GM03348 (cell line): Measurements from ENCODE around the gene DHX40.
"Not testable (repeated sequence)": the region's sequence is repeated elsewhere in the genome, so short reads cannot be mapped to it uniquely, and the experiment has no call there.

ENCODE experiments used
- DNase-seq: peaks from one replicate; pipeline ENCODE4 v3.0.0; 2012; ENCODE audit warnings: low spot score

The DHX40 gene

DNA sequence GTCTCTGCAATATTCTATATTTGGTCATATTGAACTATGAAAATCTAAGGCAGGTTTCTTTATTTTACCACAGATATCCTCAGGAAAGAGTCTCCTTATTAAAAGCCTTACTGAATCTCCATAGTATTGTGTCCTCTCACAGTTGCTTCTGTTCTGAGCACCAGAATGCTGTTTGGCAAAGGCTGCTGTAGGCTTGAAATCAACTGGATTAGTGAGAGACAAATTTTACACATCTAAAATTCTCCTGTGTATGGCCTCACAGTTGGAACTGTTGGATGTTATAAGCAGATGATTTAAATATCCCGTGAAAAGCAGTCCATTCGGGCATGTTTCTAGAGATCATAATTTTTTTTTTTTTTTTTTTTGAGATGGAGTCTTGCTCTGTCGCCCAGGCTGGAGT is 63.8 kb downstream of the DHX40 start:
- DNase-seq: no peak

DNA sequence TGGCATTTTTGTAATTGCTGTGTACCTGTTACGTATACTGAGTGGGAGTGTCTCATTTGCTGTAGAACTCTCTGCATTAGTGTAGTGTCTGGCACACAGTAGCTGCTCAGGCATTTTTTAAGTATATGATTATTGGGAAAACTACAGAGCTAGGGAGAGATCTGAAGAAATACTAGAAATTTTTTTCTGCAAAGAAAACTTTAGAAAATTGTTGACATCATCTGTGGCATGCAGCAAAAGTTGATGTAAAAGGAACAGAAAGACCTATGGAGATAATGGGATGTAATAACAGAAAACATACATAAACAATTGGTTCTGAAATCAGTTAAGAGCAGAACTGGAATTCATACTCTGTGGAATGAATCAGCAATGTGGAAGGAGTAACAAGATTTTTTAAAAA is 65.9 kb downstream of the DHX40 start:
- DNase-seq: no peak

DNA sequence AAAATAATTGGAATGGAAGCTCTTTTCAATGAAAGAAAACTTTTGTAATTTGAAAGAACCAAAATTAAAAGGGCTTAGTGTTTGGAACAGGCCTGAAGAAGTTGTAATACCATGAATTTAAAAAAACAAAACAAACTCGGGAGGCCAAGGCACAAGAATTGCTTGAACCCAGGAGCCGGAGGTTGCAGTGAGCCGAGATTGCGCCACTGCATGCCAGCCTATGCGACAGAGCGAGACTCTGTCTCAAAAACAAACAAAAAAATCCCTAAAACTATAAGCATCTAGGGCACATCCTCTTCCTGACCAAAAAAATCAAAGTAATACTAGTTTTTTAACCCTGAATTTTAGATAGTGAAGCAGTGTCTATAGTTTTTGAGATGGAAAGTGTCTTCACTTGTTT is 67.0 kb downstream of the DHX40 start:
- DNase-seq: no peak

DNA sequence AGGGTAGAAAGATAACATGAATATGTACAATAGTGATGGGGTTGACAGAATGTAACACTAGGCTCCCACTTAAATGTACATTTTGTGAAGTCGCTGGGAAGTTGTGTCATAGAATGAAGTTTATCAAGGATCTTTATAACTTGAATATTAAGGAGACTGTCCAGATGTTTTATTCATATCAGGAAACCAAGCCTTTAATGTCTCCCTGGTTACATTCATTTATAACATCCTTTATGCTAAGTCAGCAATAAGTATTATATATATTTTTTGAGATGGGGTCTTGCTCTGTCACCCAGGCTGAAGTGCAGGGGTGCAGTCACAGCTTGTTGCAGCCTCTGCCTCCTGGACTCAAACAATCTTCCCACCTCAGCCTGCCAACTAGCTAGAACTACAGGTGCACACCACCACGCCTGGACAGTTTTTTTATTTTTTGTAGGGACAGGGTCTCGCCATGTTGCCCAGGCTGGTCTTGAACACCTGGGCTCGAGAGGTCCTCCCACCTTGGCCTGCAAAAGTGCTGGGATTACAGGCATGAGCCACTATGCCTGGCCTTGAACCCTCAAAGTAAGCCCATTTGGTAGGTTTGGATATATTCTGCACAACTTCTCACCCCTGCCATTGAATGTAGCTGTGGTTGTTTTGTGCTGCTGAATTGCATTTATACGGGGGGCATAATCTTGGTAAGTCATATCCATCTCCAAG is 68.4 kb downstream of the DHX40 start:
- no peak for DNase-seq

DNA sequence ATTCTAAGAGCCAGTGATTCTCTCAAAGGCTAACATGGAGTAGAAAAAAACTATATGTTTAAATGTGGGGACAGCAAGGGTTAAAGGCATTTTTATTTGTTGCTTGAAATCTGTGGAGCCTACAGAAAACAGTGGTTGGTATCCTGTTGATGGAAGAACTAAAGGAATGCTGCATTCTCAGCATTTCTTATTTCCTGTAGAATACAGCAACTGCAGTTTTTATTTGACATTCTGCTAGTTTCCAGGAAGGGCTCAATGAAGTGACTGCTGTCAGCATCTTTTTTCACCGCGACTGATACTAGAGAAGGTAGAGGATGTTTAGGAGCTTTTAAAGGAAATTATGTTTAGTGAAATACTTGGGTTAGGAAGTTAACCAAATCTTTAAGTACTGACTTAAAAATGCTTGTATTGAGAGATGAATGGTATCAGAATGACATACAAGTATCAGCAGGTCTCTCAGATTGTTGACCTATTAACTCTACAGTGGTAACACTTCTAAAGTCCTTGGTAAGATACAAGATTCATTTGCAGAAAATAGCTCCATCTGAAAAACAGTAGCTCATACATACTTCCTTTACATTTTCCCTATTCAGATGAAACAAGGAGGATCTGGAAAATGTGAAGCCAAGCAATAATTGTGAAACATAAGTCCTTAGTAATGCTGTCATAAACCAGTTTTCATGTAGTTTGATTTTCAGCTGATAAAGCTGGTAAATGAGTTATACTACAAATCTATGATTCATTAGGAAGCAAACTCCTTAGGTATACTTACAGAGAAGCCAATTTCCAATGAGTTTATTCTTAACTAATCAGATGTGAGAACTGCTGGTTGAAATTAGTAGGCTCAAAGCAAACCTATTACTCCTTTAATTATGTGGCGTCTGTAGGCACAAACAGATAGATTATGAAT is 69.5 kb downstream of the DHX40 start:
- DNase-seq: no peak

DNA sequence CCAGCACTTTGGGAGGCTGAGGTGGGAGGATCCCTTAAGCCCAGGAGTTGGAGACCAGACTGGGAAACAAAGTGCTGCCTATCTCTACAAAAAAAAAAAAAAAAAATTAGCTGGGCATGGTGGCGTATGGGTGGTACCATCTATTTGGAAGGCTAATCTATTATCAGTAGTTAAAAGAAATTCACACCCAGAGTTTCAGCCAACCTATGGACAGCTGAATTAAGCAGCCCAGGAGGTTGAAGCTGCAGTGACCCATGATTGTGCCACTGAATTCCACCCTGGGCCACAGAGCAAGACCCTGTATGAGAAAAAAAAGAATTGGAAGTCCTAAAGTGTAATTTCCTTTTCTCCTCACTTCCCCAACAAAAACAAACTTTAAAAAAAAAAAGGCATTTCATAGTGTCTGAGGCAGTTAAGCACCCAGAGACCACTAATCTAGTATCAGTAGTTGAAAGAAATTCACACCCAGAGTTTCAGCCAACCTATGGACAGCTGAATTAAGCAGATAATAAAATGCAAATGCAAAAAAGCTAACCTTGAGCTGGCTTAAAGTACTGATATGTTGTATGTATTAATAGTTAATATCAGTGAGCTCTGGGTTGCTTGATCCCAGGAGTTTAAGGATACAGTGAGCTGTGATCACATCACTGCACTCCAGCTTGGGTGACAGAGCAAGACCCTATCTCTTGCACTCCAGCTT is 72.4 kb downstream of the DHX40 start:
- DNase-seq: no peak

DNA sequence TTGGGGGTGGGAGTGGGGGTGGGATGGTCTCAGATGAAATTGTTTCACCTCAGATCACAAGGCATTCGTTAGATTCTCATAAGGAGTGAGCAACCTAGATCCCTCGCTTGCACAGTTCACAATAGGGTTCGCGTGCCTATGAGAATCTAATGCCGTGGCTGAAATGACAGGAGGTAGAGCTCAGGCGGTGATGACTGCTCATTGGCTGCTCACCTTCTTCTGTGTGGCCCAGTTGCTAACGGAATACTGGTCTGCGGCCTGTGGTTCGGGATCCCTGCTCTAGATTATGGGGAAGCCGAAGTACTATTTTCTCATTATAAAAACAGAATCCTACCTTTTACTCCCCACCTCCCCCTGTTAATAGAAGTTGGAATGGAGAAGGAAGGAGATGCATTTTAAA is 73.1 kb downstream of the DHX40 start:
- no peak for DNase-seq

DNA sequence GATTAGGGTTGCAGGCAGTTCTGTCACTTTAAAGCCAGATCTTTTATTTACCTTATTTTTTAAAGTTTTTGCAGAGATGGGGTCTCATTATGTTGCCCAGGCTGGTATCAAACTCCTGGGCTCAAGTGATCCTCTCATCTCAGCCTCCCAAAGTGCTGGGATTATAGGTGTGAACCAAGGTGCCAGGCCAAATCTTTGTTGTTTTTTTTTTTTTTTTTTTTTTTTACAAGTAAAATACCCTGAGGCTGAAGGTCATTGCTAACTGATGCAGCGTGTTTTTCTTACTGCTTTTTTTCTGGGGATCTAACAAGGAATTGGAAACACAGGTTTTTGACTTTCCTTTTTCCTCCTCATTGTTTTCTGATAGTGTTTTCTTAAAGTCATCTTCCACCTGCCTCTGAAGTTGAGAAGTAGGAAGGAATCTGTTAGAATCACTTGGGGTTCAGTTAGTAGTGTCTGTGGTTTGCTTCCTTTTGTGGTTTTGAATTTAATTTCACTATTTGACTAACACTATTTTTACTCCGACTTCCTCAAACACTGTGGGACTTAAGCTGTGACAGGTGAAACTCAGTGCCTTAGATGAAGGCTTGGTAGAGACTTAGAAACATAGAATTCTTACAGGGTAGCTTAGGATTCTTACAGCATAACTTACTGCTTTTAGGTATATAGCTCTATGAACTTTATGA is 76.5 kb downstream of the DHX40 start:
- no peak for DNase-seq

DNA sequence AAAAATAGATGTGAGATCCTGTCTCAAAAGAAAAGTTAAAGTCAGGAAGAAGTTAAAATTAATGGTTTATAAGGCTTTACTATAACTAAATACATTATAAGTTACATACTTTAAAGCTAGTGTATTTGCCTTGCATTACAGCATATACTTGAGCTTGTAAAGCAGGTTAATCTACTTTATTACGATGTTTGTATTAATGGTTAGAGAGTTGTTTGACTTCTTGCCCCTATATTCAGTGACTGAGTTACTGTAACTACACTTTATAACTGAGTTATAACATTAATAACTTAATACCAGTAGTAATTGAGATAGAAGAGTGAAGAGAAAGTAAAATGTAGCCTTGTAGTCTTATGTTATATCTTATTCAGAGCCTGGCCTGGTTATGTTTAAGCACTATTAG is 77.2 kb downstream of the DHX40 start:
- no peak for DNase-seq

DNA sequence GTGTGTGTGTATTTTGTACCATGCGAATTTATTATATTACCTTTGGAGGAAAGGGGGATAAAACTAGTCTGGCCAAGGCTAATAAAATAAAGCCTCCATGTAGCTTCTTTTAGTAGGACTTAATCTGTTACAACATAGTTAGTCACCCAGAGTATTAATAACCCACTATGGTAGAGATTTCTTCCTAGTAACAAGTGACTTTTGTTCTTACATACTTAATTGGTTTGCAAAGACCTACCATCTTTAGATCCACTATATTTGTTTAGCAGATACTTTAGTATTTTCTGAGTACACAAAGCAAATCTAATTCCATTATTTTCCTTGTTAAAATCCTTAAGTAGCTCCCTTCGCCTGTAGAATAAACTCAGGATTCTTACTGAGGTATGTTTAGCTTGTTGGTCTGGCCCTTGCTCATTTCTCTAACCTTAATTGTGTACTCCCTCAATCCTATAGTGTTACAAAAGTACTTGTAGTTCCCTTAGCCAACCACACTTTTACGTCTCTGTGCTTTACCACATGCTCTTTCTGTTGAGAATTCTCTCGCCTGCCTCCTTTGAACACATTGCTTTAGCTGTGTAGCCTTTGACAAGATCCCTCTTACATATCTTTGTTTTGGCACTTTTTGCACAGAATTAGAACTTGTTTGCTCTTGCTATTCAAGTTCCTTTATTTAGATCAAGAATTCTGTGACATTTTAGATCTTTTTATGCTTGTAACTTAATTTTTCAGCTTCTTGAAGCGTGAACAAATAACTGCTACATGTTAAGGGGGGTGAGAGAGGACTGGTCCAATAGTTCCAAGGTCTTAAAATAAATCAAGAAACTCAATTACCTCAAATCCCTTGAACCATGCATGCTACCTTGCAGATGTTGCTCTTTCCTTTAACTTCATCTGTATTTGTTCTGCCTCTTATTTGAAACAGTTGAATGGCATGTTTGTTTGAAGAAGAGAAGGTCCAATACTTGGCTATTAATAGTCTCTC is 78.0 kb downstream of the DHX40 start:
- DNase-seq: peak; percentile 35

DNA sequence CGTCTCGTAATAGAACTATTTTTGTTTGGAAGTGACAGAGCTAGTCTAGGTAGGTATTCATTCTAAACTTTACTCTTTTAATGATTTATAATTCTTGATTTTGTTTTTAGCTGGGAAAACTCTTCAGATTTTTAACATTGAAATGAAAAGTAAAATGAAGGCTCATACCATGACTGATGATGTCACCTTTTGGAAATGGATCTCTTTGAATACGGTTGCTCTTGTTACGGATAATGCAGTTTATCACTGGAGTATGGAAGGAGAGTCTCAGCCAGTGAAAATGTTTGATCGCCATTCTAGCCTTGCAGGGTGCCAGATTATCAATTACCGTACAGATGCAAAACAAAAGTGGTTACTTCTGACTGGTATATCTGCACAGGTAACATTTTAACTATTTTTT is 81.9 kb downstream of the DHX40 start:
- no peak for DNase-seq

DNA sequence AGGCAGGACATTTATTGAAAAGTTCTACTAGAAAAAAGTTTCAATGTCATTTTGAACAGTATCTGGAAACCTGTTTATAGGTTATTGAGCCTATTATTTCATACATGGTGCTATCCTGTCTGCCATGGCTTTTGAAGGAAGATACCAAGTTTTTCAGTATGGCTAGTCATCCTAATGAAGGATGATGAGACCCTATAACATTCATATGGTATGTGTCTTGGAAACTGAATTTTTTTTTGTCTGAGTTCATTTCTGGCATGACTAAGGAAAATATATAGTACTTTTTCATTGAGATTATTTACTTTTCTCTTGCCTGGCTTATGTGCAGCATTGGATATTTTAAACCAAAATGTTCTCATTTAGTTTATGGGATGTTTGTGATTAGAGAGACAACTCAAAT is 84.5 kb downstream of the DHX40 start:
- DNase-seq: no peak

DNA sequence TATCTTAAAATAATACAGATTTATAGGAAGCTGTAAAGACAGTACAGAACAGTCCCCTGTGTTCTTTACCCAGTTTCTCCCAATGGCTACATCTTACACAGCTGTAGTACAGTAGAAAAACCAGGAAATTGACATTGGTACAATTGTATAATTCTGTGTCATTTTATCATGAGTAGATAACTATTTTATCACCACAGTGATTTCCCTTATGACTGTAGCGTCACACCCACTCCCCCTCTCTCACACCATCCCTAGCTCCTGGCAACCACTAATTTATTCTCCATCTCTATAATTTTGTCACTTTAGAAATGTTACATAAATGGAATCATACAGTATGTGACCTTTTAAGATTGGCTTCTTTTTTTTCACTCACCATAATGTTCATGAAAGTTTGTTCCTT is 85.2 kb downstream of the DHX40 start:
- no peak for DNase-seq

DNA sequence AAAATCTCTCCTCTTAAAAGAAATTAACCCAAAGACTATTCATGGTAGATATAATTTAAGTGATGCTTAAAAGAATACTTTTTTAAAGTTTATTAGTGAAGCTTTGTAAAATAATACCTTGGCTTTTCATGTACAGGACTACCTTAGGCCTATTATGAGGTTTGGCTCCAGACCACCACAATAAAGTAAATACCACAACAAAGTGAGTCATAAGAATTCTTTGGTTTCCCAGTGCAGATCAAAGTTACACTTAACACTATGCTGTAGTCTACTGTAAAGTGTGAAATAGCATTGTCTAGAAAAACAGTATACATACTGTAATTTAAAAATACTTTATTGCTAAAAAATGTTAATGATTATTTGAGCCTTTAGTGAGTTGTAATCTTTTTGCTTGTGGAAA is 85.9 kb downstream of the DHX40 start:
- no peak for DNase-seq

DNA sequence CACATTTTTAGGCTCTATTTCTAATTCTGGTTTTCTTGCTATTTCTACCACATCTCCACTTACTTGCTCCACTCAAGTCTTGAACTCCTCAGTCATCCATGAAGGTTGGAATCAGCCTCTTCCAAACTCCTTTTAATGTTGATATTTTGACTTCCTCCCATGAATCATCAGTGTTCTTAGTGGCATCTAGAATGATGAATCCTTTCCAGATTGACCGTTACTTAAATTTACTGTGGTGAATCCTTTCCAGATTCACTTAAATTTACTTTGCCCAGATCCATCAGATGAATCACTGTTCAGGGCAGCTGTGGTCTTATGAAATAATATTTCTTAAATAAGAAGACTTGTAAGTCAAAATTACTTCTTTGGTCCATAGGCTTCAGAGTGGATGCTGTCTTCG is 86.7 kb downstream of the DHX40 start:
- peak; percentile 25 for DNase-seq

DNA sequence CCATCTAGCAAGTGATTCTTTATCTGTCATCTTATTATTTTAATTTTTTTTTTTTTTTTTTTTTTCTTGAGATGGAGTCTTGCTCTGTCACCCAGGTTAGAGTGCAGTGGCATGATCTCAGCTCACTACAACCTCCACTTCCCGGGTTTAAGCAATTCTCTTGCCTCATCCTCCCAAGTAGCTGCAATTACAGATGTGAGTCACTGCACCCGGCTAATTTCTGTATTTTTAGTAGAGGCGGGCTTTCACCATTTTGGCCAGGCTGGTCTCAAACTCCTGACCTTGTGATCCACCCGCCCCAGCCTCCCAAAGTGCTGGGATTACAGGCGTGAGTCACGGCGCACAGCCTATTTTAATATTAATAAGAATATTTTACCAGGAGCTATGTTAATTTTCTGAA is 91.2 kb downstream of the DHX40 start:
- not testable (repeated sequence) for DNase-seq
